ENCODE measurements around the gene GNAT1.

Gene GNAT1

DNA sequence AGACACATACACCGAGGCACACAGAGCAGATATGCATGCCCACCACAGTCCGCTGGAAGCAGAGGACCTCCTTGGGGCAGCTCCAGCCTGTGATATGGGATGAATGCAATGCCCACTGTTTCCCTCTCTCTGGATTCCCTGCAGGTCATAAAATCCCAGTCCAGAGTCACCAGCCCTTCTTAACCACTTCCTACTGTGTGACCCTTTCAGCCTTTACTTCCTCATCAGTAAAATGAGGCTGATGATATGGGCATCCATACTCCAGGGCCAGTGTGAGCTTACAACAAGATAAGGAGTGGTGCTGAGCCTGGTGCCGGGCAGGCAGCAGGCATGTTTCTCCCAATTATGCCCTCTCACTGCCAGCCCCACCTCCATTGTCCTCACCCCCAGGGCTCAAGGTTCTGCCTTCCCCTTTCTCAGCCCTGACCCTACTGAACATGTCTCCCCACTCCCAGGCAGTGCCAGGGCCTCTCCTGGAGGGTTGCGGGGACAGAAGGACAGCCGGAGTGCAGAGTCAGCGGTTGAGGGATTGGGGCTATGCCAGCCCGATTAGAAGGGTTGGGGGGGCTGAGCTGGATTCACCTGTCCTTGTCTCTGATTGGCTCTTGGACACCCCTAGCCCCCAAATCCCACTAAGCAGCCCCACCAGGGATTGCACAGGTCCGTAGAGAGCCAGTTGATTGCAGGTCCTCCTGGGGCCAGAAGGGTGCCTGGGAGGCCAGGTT lies at the start of gene GNAT1:
GNAT1 (plus strand) TSS at position 675 of the 725 bp plus-strand sequence. CDS start 116 bp downstream, outside the sequence.
- H3K4me3 ChIP-seq (replicated peaks; ENCODE audit: low read depth, low read length): no peak within 1 kb of the TSS
- TF ChIP-seq, protein P1, sequence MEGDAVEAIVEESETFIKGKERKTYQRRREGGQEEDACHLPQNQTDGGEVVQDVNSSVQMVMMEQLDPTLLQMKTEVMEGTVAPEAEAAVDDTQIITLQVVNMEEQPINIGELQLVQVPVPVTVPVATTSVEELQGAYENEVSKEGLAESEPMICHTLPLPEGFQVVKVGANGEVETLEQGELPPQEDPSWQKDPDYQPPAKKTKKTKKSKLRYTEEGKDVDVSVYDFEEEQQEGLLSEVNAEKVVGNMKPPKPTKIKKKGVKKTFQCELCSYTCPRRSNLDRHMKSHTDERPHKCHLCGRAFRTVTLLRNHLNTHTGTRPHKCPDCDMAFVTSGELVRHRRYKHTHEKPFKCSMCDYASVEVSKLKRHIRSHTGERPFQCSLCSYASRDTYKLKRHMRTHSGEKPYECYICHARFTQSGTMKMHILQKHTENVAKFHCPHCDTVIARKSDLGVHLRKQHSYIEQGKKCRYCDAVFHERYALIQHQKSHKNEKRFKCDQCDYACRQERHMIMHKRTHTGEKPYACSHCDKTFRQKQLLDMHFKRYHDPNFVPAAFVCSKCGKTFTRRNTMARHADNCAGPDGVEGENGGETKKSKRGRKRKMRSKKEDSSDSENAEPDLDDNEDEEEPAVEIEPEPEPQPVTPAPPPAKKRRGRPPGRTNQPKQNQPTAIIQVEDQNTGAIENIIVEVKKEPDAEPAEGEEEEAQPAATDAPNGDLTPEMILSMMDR (IDR thresholded peaks at IDR 0.05; ENCODE audit: low read length, missing control alignments): no peak
- DNase-seq (ENCODE audit: low read depth): no peak

DNA sequence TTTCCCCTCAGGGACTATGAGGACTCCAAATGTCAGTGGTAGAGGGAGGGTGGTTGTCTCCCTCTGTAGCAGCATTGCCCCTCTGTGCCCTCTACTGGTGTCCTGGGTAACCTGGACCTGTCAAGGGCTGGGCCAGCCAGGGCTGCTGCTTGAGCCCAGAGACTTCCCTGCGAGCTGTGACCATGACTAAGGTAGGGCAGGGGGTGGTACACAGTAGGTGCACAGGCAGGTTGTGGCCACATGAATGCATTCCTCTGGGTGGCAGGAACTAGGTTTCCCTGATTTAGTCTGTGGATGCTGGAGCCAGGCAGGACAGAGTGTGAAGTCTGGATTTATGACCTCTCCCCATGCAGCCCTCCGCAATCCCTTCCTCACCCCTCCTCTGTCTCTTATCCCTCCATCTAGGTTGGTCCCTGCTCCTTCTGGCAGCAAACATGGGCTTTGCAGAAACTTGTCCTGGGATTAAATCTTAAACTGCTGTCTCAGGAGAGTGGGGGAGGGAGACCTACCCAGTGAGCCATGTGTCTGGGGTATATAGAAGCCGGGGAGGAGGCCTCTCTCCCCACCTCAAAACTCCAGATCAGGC lies 45.0 kb upstream of the GNAT1 start:
- DNase-seq (ENCODE audit: low read depth): no peak
- no peak overlapping the region for H3K4me3 ChIP-seq (replicated peaks; ENCODE audit: low read depth, low read length)
- TF ChIP-seq, protein P1 (IDR thresholded peaks at IDR 0.05; ENCODE audit: low read length, missing control alignments): no peak

DNA sequence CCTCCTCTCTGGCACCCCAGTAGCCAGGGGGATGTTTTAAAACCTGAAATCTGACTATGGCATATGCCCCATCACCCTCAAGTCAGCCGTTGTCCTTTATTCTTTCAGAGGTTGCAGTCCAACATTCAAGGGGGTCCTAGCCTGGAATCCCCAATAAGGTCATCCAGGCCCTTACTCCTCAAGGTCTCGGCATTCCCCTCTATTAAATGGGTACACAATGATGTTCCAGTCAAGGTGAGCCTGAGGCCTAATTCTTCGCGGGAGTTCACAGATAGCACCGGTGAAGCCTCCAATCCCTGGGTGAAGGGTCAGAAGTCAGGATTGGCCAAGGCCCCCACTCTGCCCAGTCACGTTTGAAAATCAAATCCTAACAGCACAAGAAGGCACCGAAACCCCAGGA lies 44.4 kb upstream of the GNAT1 start:
- TF ChIP-seq, protein P1 (IDR thresholded peaks at IDR 0.05; ENCODE audit: low read length, missing control alignments): no peak
- no peak for DNase-seq (ENCODE audit: low read depth)
- H3K4me3 ChIP-seq (replicated peaks; ENCODE audit: low read depth, low read length): no peak overlapping the region

DNA sequence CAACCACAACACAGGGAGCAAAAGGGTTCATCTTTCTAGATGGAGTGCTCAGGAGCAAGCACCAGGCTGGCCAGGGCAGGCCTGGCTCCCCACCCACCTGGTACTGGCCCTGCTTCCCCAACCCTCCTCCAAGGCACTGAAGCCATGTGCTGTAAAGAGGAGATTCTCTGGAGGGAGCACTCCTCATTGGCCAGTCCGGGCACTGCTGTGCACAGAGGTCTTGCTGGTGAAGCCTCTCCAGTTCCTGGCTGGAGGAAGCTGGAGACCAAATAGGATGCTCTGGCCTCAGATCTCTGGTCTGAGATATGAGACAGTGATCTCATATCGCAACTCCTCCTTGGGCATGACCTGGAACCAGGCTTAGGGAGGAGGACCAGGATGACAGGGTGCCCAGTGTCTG lies 44.0 kb upstream of the GNAT1 start:
- H3K4me3 ChIP-seq (replicated peaks; ENCODE audit: low read depth, low read length): no peak overlapping the region
- TF ChIP-seq, protein P1 (IDR thresholded peaks at IDR 0.05; ENCODE audit: low read length, missing control alignments): no peak
- no peak for DNase-seq (ENCODE audit: low read depth)

DNA sequence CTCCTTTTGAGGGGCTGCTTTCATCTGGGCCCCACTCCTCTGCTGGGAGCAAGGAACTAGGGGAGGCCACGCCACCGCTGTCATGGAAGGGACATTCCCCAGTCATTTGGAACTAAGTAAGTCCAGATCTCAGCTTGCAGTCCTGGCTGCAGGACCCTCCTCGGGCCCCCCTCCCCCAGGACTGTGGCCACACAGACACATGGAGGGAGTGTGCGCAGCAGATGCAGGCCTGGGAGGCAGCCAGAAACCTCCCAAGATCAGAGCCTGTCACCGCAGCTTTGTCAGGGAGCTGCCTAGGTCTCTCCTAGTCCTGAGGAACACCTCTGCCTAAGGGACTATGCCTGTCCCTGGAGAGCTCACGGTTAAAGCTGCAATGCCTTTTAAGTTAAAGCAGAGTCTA lies 43.5 kb upstream of the GNAT1 start:
- no peak overlapping the region for H3K4me3 ChIP-seq (replicated peaks; ENCODE audit: low read depth, low read length)
- TF ChIP-seq, protein P1 (IDR thresholded peaks at IDR 0.05; ENCODE audit: low read length, missing control alignments): no peak
- DNase-seq (ENCODE audit: low read depth): no peak

DNA sequence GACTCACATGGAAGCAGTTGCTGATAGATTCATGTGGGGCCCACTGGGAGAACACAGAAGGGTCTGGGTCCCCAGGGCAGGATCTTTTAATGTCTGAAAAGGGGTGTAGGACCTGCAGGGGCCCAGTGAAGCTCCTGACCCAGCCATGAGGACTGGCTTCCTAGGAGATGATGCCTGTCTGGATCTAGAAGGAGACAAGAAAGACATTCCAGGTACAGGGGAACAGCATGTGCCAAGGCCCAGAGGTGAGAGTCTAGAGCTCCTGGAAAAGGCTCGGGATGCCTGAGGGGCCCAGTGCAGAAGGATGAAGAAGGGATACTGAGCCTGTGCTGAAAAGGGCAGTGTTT lies 41.0 kb upstream of the GNAT1 start:
- no peak overlapping the region for H3K4me3 ChIP-seq (replicated peaks; ENCODE audit: low read depth, low read length)
- DNase-seq (ENCODE audit: low read depth): no peak
- TF ChIP-seq, protein P1 (IDR thresholded peaks at IDR 0.05; ENCODE audit: low read length, missing control alignments): no peak
